Progenitor cell of endocrine pancreas (in vitro differentiated cells): ENCODE data around the gene LCMT1. TPM values are rescaled to one million over a fixed set of nuclear protein-coding genes. Genes with fewer than 3 reads are reported as not detected.
"Not testable (repeated sequence)": the region's sequence is repeated elsewhere in the genome, so short reads cannot be mapped to it uniquely, and the experiment has no call there.

Experiments used
- DNase-seq: peaks from one replicate; pipeline ENCODE4 v3.0.0; 2021; ENCODE audit warnings: low spot score; ENCODE audit not compliant: unreplicated experiment
- H3K27ac Mint-ChIP-seq: 2 replicates; pipeline ENCODE4 v1.8.0; 2021; ENCODE audit warnings: mild to moderate bottlenecking, moderate library complexity, mixed read lengths
- H3K27me3 Mint-ChIP-seq: 2 replicates; pipeline ENCODE4 v1.8.0; 2021; ENCODE audit warnings: mixed read lengths
- H3K36me3 Mint-ChIP-seq: 2 replicates; pipeline ENCODE4 v1.8.0; 2022; ENCODE audit warnings: mixed read lengths; ENCODE audit not compliant: insufficient read depth
- H3K4me1 Mint-ChIP-seq: 2 replicates; pipeline ENCODE4 v1.8.0; 2021; ENCODE audit warnings: low read depth, mixed read lengths
- H3K4me3 Mint-ChIP-seq: 2 replicates; pipeline ENCODE4 v1.8.0; 2021; ENCODE audit warnings: low read depth, mild to moderate bottlenecking, moderate library complexity, mixed read lengths
- H3K9me3 Mint-ChIP-seq: 2 replicates; pipeline ENCODE4 v1.8.0; 2021; ENCODE audit warnings: low read depth, mixed read lengths
- CTCF ChIP-seq: fragments of 200-600 bp; sonication (generic); IDR thresholded peaks from one replicate; pipeline ENCODE4 v1.5.0; 2021; ENCODE audit warnings: antibody characterized with exemption, mild to moderate bottlenecking; ENCODE audit not compliant: unreplicated experiment
- total RNA-seq: library from RNA; stranded (reverse); gene quantifications from 2 replicates; pipeline ENCODE4 v1.2.1, GENCODE V29; 2021

LCMT1 gene
- total RNA-seq, 1 donor from 2014 or later = 71.8 TPM

DNA sequence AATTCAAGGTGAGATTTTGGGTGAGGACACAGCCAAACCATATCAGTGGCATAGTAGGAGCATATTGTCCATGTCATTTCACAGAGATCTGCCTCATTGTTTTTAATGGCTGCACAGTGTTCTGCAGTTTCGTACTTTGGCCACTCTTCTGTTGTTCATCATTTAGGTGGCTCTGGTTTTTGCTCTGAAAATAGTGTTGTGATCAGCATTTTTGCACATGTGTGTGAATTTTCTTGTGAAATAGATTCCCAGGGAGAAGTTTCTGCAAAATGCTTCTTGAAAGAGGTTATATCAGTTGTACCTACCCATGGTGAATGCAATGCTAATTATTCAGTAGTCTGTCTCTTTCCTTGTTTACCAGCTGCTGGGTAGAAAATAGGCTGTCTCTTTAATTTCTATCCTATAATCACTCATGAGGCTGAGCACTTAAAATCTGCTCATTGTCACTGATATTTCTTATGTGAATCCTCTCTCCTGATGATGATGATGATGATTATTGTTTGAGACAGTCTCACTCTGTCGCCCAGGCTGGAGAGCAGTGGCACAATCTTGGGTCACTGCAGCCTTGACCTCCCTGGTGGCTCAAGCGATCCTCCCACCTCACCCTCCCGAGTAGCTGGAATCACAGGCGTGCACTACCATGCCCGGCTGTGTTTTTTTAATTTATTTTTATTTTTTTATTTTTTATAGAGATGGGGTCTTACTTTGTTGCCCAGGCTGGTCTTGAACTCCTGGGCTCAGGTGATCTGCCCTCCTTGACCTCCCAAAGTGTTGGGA lies 10.5 kb downstream of the LCMT1 start:
- peaks cover 6% of the 10 kb centered on the region for H3K4me1 Mint-ChIP-seq
- no peak overlapping the region for H3K27ac Mint-ChIP-seq

GRCh38 chr16:25124503-25124902 lies 13.0 kb downstream of the LCMT1 start:
- no peaks in the 10 kb centered on the region for H3K27me3 Mint-ChIP-seq
- peaks cover 1% of the 10 kb centered on the region for H3K36me3 Mint-ChIP-seq
- no peak overlapping the region for H3K4me3 Mint-ChIP-seq
- TF ChIP-seq CTCF = no peak
- H3K4me1 Mint-ChIP-seq = peaks cover 6% of the 10 kb centered on the region
- H3K9me3 Mint-ChIP-seq = no peaks in the 10 kb centered on the region
- H3K27ac Mint-ChIP-seq = no peak overlapping the region
- DNase-seq = no peak

More for the DNA sequence above, 10.5 kb downstream of the LCMT1 start:
- peaks cover 2% of the 10 kb centered on the region for H3K36me3 Mint-ChIP-seq
- DNase-seq = no peak
- H3K4me3 Mint-ChIP-seq = no peak overlapping the region
- H3K27me3 Mint-ChIP-seq = no peaks in the 10 kb centered on the region
- H3K9me3 Mint-ChIP-seq = no peaks in the 10 kb centered on the region
- TF ChIP-seq CTCF = no peak

DNA sequence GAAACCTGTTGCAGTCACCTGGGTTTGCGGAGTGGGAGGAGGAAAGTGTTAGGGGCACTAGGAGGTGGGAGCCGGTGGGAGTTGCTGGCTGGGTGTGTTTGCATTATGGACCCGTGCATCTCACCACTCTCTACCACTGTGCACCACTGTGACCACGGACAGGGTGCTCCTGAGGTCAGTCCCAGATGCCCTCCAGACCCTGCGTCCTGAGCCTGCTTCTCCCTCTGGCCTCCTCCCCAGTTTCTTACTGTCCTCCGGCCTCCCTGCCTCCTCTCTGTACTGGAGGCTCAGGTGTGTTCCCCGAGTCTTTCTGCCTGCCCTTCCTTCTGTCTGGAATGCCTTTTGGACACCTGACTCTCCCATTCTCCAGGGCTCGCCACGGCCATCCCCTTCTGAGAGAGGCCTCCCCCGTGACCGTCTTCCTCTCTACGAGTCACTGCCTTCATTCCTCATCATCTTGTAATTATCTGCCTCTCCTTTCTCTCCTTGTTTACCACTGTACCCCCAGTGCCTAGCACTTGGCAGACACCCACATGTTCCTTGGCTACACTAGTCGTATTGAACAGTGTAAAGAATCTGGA lies 14.6 kb downstream of the LCMT1 start:
- not testable (repeated sequence) for DNase-seq, H3K4me3 Mint-ChIP-seq, H3K9me3 Mint-ChIP-seq, H3K4me1 Mint-ChIP-seq, H3K27me3 Mint-ChIP-seq, H3K27ac Mint-ChIP-seq, H3K36me3 Mint-ChIP-seq

- Mint-ChIP-seq H3K4me1 (peaks cover 6% of the 10 kb centered on the region), H3K27me3 (no peaks in the 10 kb centered on the region), H3K27ac (no peak overlapping the region), H3K9me3 (no peaks in the 10 kb centered on the region), H3K36me3 (peaks cover 3% of the 10 kb centered on the region), H3K4me3 (no peak overlapping the region)
- no peak for DNase-seq
- TF ChIP-seq CTCF = peak; percentile 32
Observed at GRCh38 chr16:25126820-25127232, 15.3 kb downstream of the LCMT1 start.

- H3K4me3 Mint-ChIP-seq, H3K27me3 Mint-ChIP-seq, DNase-seq, H3K9me3 Mint-ChIP-seq, H3K27ac Mint-ChIP-seq, H3K4me1 Mint-ChIP-seq: not testable (repeated sequence)
- peaks cover 13% of the 10 kb centered on the region for H3K36me3 Mint-ChIP-seq
Observed at GRCh38 chr16:25132751-25133150, 21.2 kb downstream of the LCMT1 start.

DNA sequence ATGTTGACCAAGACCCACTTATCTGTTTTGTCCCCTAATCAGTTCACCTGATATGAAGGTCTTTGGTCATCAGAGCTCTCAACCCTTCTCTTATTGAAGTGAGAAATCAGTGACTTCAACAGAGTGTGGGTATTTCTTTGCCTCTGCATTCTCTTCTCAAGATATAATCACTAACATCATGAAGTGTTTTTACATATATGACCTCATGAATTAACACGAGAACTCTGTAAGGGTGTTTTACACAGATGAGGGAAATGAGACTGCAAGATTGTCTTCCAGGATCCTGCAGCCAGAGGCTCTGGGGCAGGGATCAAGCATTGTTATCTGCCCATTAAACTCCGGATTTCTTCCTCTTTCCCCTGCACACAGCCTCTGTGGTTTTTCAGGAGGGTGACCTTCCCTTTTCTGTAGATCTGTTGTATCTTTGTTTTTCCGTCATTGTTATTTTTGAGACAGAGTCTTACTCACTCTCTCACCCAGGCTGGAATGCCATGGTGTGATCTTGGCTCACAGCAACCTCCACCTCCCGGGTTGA lies 22.7 kb downstream of the LCMT1 start:
- TF ChIP-seq CTCF = no peak
- Mint-ChIP-seq H3K9me3 (no peaks in the 10 kb centered on the region), H3K4me3 (no peak overlapping the region), H3K36me3 (peaks cover 13% of the 10 kb centered on the region), H3K4me1 (no peaks in the 10 kb centered on the region), H3K27me3 (no peaks in the 10 kb centered on the region), H3K27ac (no peak overlapping the region)
- no peak for DNase-seq
